Measurements from ENCODE around the gene LY6G5C.
"Not testable (repeated sequence)": the region's sequence is repeated elsewhere in the genome, so short reads cannot be mapped to it uniquely, and the experiment has no call there.

The LY6G5C gene

GRCh38 chr6:31715022-31715958, 34.4 kb upstream of the LY6G5C start, which contains the start of gene LY6G6D:
LY6G6D (plus strand) TSS chr6:31715348; CDS start chr6:31715356, 8 bp downstream.
- no peak for DNase-seq (ENCODE audit: low spot score)

- DNase-seq (ENCODE audit: low spot score) = no peak
Observed at GRCh38 chr6:31713991-31714684, 33.3 kb upstream of the LY6G5C start.

- no peak for DNase-seq (ENCODE audit: low spot score)
Observed at GRCh38 chr6:31713465-31713864, 32.6 kb upstream of the LY6G5C start.

GRCh38 chr6:31712296-31712695, 31.4 kb upstream of the LY6G5C start:
- no peak for DNase-seq (ENCODE audit: low spot score)

- DNase-seq (ENCODE audit: low spot score) = no peak
Observed at GRCh38 chr6:31711233-31711632, 30.4 kb upstream of the LY6G5C start.

GRCh38 chr6:31710523-31711219, 29.8 kb upstream of the LY6G5C start:
- no peak for DNase-seq (ENCODE audit: low spot score)

GRCh38 chr6:31709157-31709556, 28.3 kb upstream of the LY6G5C start:
- not testable (repeated sequence) for DNase-seq (ENCODE audit: low spot score)

- DNase-seq (ENCODE audit: low spot score) = no peak
Observed at GRCh38 chr6:31708224-31708623, 27.4 kb upstream of the LY6G5C start.

GRCh38 chr6:31707701-31708100, 26.8 kb upstream of the LY6G5C start:
- DNase-seq (ENCODE audit: low spot score) = no peak

GRCh38 chr6:31706599-31706998, 25.7 kb upstream of the LY6G5C start, which contains the start of gene LY6G6F:
LY6G6F (plus strand) TSS chr6:31706866; CDS start chr6:31706907, 41 bp downstream.
- no peak for DNase-seq (ENCODE audit: low spot score)

- no peak for DNase-seq (ENCODE audit: low spot score)
Observed at GRCh38 chr6:31705931-31706330, 25.1 kb upstream of the LY6G5C start.

GRCh38 chr6:31702819-31703716, 22.2 kb upstream of the LY6G5C start, which contains the start of gene ABHD16A:
ABHD16A (minus strand) TSS chr6:31703324; CDS start chr6:31703281, 43 bp downstream.
- peak; percentile 99 for DNase-seq (ENCODE audit: low spot score)

- no peak for DNase-seq (ENCODE audit: low spot score)
Observed at GRCh38 chr6:31702405-31702818, 21.5 kb upstream of the LY6G5C start.

GRCh38 chr6:31701666-31702404, 21.0 kb upstream of the LY6G5C start:
- DNase-seq (ENCODE audit: low spot score) = peak; percentile 31

GRCh38 chr6:31700740-31701401, 20.0 kb upstream of the LY6G5C start:
- DNase-seq (ENCODE audit: low spot score) = no peak

GRCh38 chr6:31697555-31697954, 16.7 kb upstream of the LY6G5C start:
- no peak for DNase-seq (ENCODE audit: low spot score)

- DNase-seq (ENCODE audit: low spot score) = no peak
Observed at GRCh38 chr6:31693535-31693934, 12.7 kb upstream of the LY6G5C start.

GRCh38 chr6:31692886-31693285, 12.0 kb upstream of the LY6G5C start:
- DNase-seq (ENCODE audit: low spot score) = no peak

GRCh38 chr6:31692353-31692752, 11.5 kb upstream of the LY6G5C start:
- DNase-seq (ENCODE audit: low spot score) = no peak

GRCh38 chr6:31691564-31692108, 10.8 kb upstream of the LY6G5C start:
- DNase-seq (ENCODE audit: low spot score) = no peak

Measured in AG08395 (cell line).